ENCODE results near the gene BLOC1S1.
A peak's percentile ranks its signal among the peaks of the same experiment; 100 is the strongest.
"Not testable (repeated sequence)": the region's sequence is repeated elsewhere in the genome, so short reads cannot be mapped to it uniquely, and the experiment has no call there.

The BLOC1S1 gene

DNA sequence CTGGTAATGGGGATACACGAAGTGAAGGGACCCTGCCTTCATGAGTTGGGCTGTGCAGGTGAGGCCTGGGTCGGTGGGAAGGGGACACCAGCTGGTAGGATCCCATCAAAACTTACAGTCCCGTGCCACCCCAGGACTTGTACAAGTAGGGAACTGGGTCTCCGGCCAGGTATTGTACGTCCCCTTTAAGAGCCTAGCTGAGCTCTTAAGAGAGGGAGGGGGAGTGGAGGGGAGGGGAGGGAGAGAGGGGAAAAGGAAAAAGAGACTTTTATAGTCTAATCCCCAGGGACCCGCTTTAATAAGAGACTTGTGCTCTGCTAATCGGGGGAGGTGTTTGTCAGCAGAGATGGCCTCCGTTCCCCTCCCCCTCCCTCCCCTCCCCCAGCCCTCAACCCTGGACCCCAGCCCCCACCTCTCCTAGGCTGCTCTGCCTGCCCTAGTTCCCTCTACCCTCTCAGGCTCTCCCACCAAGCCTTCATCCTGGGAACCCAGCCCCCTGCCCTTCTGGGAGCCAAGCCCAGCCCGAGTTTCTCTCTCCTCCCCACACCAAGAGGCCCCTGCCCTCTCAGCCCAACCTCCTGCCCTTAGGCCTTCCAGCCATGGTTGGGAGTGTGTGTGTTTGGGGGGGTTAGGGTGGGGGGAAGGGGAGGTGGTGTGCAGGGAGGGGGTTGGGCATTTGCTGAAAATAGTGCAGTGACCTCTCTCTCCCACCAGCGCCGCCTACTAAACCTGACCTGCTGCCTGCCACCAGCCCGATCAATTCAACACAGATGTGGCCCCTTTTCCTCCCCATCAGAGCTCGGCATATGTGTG, 29.7 kb downstream of the BLOC1S1 start:
- no peak for DNase-seq (ENCODE audit: low read depth in 2 of 2)

GRCh38 chr12:55746174-55746912, 30.5 kb downstream of the BLOC1S1 start:
- DNase-seq (ENCODE audit: low read depth in 2 of 2): no peak

- DNase-seq (ENCODE audit: low read depth in 2 of 2): no peak
Observed at GRCh38 chr12:55746913-55747231, 31.0 kb downstream of the BLOC1S1 start.

DNA sequence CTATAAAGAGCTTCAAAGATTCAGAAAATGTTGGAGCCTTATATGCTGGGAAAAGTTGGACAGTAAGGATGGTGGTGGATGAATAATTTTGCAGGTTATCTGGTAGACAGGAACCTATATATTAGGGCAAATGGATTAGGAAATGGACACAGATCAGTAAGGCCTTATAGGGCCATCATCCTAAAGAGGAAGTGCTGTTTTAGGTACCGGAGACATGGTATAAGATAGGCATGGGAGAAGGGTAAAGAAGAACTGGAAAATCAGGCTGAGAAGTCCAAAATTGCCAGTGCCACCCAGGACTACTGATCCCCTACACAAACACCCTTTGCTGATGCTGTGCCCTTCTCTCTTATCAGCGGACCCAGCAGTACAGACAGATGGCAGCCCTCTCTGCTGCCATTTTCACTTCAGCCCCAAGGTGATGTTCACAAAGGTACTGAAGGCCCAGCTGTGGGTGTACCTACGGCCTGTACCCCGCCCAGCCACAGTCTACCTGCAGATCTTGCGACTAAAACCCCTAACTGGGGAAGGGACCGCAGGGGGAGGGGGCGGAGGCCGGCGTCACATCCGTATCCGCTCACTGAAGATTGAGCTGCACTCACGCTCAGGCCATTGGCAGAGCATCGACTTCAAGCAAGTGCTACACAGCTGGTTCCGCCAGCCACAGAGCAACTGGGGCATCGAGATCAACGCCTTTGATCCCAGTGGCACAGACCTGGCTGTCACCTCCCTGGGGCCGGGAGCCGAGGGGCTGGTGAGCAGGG, 32.6 kb downstream of the BLOC1S1 start:
- DNase-seq (ENCODE audit: low read depth in 2 of 2): no peak

DNA sequence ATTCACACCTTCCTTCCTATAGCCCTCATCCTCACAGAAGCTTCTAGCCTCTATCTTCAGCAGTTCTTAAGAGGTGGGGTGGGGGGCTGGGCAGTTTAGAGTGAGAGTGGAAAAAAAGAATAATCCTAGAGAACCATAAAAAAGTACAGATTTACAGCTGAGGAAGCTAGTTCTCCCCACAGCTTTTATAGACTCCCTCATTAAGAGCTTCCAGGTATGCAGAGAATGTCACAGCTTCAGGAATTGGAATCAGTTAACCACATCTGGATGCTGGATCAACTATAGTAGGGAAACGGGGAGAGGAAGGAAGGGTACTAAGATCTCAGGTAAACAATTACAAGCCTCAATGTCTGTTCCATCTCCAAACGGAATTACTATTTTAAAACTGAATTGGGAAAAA, 39.4 kb downstream of the BLOC1S1 start:
- DNase-seq (ENCODE audit: low read depth in 2 of 2): no peak

DNA sequence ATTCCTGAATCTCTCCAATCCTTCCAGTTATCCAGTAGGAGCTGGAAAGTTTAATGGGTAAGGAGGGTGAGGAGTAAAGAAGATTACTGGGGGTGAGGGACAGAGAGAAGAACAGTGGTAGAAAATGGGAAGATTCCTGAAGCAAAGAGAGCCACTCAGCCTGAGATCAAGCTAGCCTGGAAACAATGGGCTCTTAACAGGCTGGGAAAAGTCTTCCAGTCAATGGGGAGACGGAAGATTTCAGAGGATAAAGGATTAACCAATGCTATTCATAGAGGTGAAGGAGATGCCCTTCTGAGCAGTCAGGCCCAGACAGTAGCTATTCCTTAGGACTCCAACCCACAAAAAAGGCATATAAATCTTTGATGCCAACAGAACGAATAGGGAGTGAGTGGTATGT, 41.9 kb downstream of the BLOC1S1 start:
- DNase-seq (ENCODE audit: low read depth in 2 of 2): no peak

DNA sequence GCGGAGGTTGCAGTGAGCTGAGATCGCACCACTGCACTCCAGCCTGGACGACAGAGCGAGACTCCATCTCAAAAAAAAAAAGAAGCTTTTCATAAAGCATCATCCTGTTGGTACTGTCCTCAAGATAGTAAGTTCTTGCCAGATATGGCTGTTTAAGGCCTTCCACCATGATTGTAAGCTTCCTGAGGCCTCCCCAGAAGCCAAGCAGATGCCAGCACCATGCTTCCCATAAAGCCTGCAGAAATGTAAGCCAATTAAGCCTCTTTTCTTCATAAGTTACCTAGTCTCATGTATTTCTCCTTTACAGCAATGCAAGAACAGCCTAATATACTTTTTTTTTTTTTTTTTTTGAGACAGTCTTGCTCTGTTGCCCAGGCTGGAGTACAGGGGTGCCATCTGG, 42.7 kb downstream of the BLOC1S1 start:
- not testable (repeated sequence) for DNase-seq (ENCODE audit: low read depth in 2 of 2)

GRCh38 chr12:55760663-55761062, 44.8 kb downstream of the BLOC1S1 start:
- DNase-seq (ENCODE audit: low read depth in 2 of 2): peak; percentile 53 to 64

- no peak for DNase-seq (ENCODE audit: low read depth in 2 of 2)
Observed at GRCh38 chr12:55762646-55763045, 46.8 kb downstream of the BLOC1S1 start.

GRCh38 chr12:55765736-55766290, 50.0 kb downstream of the BLOC1S1 start:
- no peak for DNase-seq (ENCODE audit: low read depth in 2 of 2)

GRCh38 chr12:55767156-55767555, 51.3 kb downstream of the BLOC1S1 start:
- no peak for DNase-seq (ENCODE audit: low read depth in 2 of 2)
